ENCODE data around the gene SLC25A26.

SLC25A26 gene

GRCh38 chr3:66326340-66326739 lies 105.5 kb downstream of the SLC25A26 start:
- DNase-seq (ENCODE audit: low read depth), result no peak
- no peak overlapping the region for H3K4me3 ChIP-seq (ENCODE audit: low read depth, low read length)
- no peak for TF ChIP-seq CTCF (IDR thresholded peaks at IDR 0.05; ENCODE audit: low read depth, low read length, missing control alignments)

- DNase-seq (ENCODE audit: low read depth), result no peak
- TF ChIP-seq CTCF (IDR thresholded peaks at IDR 0.05; ENCODE audit: low read depth, low read length, missing control alignments), result no peak
- no peak overlapping the region for H3K4me3 ChIP-seq (ENCODE audit: low read depth, low read length)
Observed at GRCh38 chr3:66335671-66336070, 114.9 kb downstream of the SLC25A26 start.

- no peak for TF ChIP-seq CTCF (IDR thresholded peaks at IDR 0.05; ENCODE audit: low read depth, low read length, missing control alignments)
- no peak for DNase-seq (ENCODE audit: low read depth)
- H3K4me3 ChIP-seq (ENCODE audit: low read depth, low read length), result no peak overlapping the region
Observed at GRCh38 chr3:66336333-66336766, 115.5 kb downstream of the SLC25A26 start.

GRCh38 chr3:66338927-66339326 lies 118.1 kb downstream of the SLC25A26 start:
- no peak for DNase-seq (ENCODE audit: low read depth)
- no peak overlapping the region for H3K4me3 ChIP-seq (ENCODE audit: low read depth, low read length)
- no peak for TF ChIP-seq CTCF (IDR thresholded peaks at IDR 0.05; ENCODE audit: low read depth, low read length, missing control alignments)

GRCh38 chr3:66342717-66343356 lies 122.0 kb downstream of the SLC25A26 start:
- DNase-seq (ENCODE audit: low read depth), result no peak
- no peak for TF ChIP-seq CTCF (IDR thresholded peaks at IDR 0.05; ENCODE audit: low read depth, low read length, missing control alignments)
- no peak overlapping the region for H3K4me3 ChIP-seq (ENCODE audit: low read depth, low read length)

- DNase-seq (ENCODE audit: low read depth), result no peak
- no peak overlapping the region for H3K4me3 ChIP-seq (ENCODE audit: low read depth, low read length)
- no peak for TF ChIP-seq CTCF (IDR thresholded peaks at IDR 0.05; ENCODE audit: low read depth, low read length, missing control alignments)
Observed at GRCh38 chr3:66344391-66344811, 123.6 kb downstream of the SLC25A26 start.

Measured in GM12864 (cell line).